ENCODE measurements around the gene SCFD2.
"Not testable (repeated sequence)": the region's sequence is repeated elsewhere in the genome, so short reads cannot be mapped to it uniquely, and the experiment has no call there.

Gene SCFD2

DNA sequence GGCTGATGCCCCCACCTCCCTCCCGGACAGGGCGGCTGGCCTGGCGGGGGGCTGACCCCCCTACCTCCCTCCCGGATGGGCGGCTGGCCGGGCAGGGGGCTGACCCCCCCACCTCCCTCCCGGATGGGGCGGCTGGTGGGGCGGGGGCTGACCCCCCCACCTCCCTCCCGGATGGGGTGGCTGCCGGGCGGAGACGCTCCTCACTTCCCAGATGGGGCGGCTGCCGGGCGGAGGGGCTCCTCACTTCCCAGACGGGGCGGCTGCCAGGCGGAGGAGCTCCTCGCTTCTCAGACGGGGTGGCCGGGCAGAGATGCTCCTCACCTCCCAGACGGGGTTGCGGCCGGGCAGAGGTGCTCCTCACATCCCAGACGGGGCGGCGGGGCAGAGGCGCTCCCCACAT lies 127.5 kb downstream of the SCFD2 start:
- DNase-seq (ENCODE audit: low spot score) = not testable (repeated sequence)

DNA sequence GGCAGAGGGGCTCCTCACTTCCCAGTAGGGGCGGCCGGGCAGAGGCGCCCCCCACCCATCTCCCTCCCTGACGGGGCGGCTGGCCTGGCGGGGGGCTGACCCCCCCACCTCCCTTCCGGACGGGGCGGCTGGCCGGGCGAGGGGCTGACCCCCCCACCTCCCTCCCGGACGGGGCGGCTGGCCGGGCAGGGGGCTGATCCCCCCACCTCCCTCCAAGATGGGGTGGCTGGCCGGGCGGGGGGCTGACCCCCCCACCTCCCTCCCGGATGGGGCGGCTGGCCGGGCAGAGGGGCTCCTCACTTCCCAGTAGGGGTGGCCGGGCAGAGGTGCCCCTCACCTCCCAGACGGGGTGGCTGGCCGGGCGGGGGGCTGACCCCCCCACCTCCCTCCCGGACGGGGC lies 128.1 kb downstream of the SCFD2 start:
- DNase-seq (ENCODE audit: low spot score) = not testable (repeated sequence)

DNA sequence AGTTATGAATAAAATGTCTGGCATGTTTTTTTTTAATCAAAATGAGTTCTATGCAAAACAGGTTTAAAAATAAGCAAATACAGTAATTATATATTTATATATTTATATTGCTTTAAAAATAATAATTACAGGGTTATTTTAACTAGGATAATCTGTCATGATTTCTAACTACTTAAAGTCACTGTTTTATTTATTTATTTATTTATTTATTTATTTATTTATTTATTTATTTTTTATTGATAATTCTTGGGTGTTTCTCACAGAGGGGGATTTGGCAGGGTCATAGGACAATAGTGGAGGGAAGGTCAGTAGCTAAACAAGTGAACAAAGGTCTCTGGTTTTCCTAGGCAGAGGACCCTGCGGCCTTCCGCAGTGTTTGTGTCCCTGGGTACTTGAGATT lies 129.2 kb downstream of the SCFD2 start:
- not testable (repeated sequence) for DNase-seq (ENCODE audit: low spot score)

GRCh38 chr4:53235547-53235946 lies 130.3 kb downstream of the SCFD2 start:
- no peak for DNase-seq (ENCODE audit: low spot score)

GRCh38 chr4:53234669-53235068 lies 131.2 kb downstream of the SCFD2 start:
- DNase-seq (ENCODE audit: low spot score) = no peak

GRCh38 chr4:53234111-53234510 lies 131.8 kb downstream of the SCFD2 start:
- no peak for DNase-seq (ENCODE audit: low spot score)

DNA sequence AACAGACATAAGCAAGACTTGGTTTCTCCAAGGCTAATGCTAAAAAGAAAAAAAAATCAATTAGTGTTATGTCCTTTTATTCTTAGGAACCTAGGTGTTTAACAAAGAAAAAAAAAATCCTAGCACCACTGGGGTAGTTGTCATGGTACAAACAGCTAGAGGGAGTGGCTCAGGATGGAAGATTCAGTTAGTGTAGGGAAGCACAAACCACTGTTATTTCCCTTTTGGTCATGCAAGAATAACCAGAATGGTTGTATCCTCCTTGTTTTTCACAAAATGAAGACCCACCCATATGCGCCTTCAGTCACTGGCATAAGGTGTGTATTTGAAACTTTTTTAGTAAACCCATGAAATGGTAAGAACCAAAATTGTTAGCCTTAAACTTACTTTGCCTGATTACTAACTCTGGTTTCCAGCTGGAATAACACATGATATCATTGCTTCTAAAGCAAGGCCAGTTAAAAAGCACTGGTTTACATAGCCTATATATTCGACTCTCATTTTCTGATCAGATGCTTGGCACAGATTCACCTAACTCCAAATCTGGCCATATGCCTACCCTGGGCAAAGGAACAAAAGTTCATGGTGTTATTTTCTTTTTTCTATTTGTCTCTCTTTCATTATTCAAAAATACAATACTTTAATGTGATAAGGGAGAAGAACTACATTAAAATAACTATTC lies 132.6 kb downstream of the SCFD2 start:
- DNase-seq (ENCODE audit: low spot score) = no peak

DNA sequence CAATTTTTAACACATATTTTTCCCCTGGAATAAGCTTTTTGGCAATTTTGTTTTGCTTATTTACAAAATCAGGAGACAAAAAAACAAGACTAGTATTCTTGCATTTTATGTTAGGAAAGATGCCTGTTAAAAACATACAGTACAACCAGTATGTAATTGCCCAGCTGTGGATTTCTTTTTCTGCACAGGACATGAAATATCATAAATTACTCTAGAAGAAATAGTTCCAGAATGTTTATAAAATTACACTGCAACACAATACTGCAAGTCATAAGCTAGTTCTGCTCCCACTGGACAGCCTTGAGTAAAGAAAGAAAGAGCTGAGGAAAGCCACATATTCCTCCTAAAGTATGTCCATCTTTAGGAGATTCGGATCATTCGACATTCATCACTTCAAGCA lies 133.5 kb downstream of the SCFD2 start:
- no peak for DNase-seq (ENCODE audit: low spot score)

- DNase-seq (ENCODE audit: low spot score) = no peak
These were observed 137.8 kb downstream of the SCFD2 start for GRCh38 chr4:53228036-53228435.

GRCh38 chr4:53227451-53227850 lies 138.4 kb downstream of the SCFD2 start:
- no peak for DNase-seq (ENCODE audit: low spot score)

GRCh38 chr4:53221832-53222480 lies 143.9 kb downstream of the SCFD2 start:
- no peak for DNase-seq (ENCODE audit: low spot score)

DNA sequence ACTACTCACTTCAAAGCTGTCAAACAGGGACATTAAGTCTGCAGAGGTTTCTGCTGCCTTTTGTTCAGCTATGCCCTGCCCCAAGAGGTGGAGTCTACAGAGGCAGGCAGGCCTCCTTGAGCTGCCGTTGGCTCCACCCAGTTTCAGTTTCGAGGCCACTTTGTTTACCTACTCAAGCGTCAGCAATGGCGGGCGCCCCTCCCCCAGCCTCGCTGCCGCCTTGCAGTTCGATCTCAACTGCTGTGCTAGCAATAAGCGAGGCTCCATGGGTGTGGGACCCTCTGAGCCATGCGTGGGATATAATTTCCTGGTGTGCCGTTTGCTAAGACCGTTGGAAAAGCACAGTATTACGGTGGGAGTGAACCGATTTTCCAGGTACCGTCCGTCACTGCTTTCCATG lies 146.7 kb downstream of the SCFD2 start:
- not testable (repeated sequence) for DNase-seq (ENCODE audit: low spot score)

GRCh38 chr4:53208753-53209152 lies 157.1 kb downstream of the SCFD2 start:
- no peak for DNase-seq (ENCODE audit: low spot score)

- DNase-seq (ENCODE audit: low spot score) = no peak
These were observed 159.9 kb downstream of the SCFD2 start for GRCh38 chr4:53205970-53206369.

- DNase-seq (ENCODE audit: low spot score) = no peak
These were observed 166.5 kb downstream of the SCFD2 start for GRCh38 chr4:53199356-53199755.

DNA sequence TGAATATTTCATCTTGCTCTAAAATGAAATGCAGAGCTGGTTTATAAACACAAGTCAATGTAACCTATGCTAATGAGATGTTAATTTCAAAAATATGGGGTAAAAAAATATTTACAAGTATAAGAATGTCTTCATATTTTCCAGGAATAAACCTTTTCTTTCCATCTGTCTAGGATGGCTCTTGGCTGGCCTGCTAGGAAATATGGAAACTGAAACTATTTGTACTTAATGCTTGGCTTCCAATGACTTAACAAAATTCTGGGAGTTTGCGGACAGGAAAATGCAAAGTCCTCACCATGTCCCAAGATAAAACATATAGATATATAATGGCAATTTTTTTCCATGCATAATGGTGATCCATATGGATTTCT lies 168.1 kb downstream of the SCFD2 start:
- DNase-seq (ENCODE audit: low spot score) = no peak

- DNase-seq (ENCODE audit: low spot score) = peak; percentile 47
These were observed 168.7 kb downstream of the SCFD2 start for GRCh38 chr4:53196882-53197771.

- DNase-seq (ENCODE audit: low spot score) = no peak
These were observed 169.8 kb downstream of the SCFD2 start for GRCh38 chr4:53195815-53196661.

GRCh38 chr4:53194727-53195126 lies 171.1 kb downstream of the SCFD2 start:
- DNase-seq (ENCODE audit: low spot score) = no peak

DNA sequence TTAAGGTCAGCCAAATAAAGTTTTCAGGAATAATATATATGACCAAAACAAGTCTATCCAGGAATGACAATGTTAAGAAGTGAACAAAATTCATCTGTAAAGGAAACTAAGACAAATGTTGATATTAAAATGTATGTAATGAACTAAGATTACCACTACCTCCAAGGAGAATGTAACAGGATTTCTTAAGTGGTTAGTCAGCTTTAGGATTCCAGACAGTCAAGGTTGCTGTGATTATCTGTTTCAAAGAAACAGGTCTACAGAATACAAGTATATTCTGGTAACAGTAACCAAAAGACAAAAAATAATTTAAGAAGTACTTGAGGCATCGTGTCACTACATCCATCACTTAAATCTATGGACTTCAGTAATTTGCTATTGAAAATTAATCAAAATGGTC lies 172.8 kb downstream of the SCFD2 start:
- no peak for DNase-seq (ENCODE audit: low spot score)

- no peak for DNase-seq (ENCODE audit: low spot score)
These were observed 173.4 kb downstream of the SCFD2 start for GRCh38 chr4:53192496-53192895.

DNA sequence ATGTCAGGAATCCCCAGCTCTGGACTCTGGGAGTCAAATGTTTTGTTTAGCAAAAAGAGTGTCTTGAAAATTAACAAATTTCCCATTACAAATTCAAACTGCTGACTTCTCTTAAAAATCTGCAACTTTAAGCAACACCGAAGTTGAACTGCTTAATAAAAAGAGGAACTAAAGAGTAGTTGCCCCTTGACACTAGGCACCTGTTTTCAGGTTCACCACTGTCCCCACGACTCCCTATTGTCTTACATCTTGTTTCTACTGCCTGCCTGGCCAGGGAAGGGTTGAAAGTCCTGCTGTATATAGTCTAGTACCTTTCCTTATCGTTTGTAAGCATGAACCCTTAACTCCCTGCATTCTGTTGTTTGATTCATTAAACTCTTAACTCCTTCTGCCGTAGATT lies 173.9 kb downstream of the SCFD2 start:
- DNase-seq (ENCODE audit: low spot score) = no peak
